ENCODE measurements around the gene ZNF341. TPM values are rescaled to one million over a fixed set of nuclear protein-coding genes. Genes with fewer than 3 reads are reported as not detected.

The ZNF341 gene
- total and polyA plus RNA-seq, 3 experiments from 2014 or later: 2.6 to 5.0 (median 4.5) TPM

- ChIA-PET POLR2A (no interaction called here), CTCF (no interaction called here)
- Mint-ChIP-seq H3K27me3 (peaks cover 0 to 1% of the 10 kb centered on the region in 2 donors), H3K36me3 (peaks cover 0 to 28% (median 0%) of the 10 kb centered on the region in 3 donors), H3K4me1 (peaks cover 0 to 3% (median 0%) of the 10 kb centered on the region in 3 donors), H3K9me3 (no peaks in the 10 kb centered on the region), H3K4me3 (no peak overlapping the region), H3K27ac (peak overlapping the region in 1 of 8 donors; percentile 36)
- DNase-seq: no peak
- Histone ChIP-seq H3K27ac (ENCODE audit: low read depth, low read length) (no peak overlapping the region), H3K27me3 (ENCODE audit: insufficient read depth, low read length, poor library complexity, severe bottlenecking) (no peaks in the 10 kb centered on the region), H3K4me3 (ENCODE audit: low read length) (no peak overlapping the region), H3K4me1 (ENCODE audit: insufficient read depth, low read length) (no peaks in the 10 kb centered on the region), H3K36me3 (ENCODE audit: insufficient read depth, low read length) (no peaks in the 10 kb centered on the region), H3K9me3 (ENCODE audit: low read length) (no peaks in the 10 kb centered on the region)
Observed at GRCh38 chr20:33704197-33704924, 27.4 kb upstream of the ZNF341 start.

- Mint-ChIP-seq H3K27me3 (no peaks in the 10 kb centered on the region), H3K9me3 (no peaks in the 10 kb centered on the region), H3K27ac (peak overlapping the region in 1 of 8 donors; percentile 42), H3K4me1 (peaks cover 0 to 16% (median 0%) of the 10 kb centered on the region in 3 donors), H3K36me3 (peaks cover 8 to 47% (median 9%) of the 10 kb centered on the region in 3 donors), H3K4me3 (no peak overlapping the region)
- POLR2A ChIA-PET: no interaction called here
- Histone ChIP-seq H3K27me3 (ENCODE audit: insufficient read depth, low read length, poor library complexity, severe bottlenecking) (no peaks in the 10 kb centered on the region), H3K4me1 (ENCODE audit: insufficient read depth, low read length) (no peaks in the 10 kb centered on the region), H3K4me3 (ENCODE audit: low read length) (no peak overlapping the region), H3K27ac (ENCODE audit: low read depth, low read length) (no peak overlapping the region), H3K9me3 (ENCODE audit: low read length) (no peaks in the 10 kb centered on the region), H3K36me3 (ENCODE audit: insufficient read depth, low read length) (peaks cover 12% of the 10 kb centered on the region)
- no peak for DNase-seq
- CTCF ChIA-PET: no interaction called here
Observed at GRCh38 chr20:33707668-33708067, 24.1 kb upstream of the ZNF341 start.

GRCh38 chr20:33709398-33709797 is 22.4 kb upstream of the ZNF341 start:
- Histone ChIP-seq H3K9me3 (ENCODE audit: low read length) (no peaks in the 10 kb centered on the region), H3K27ac (ENCODE audit: low read depth, low read length) (no peak overlapping the region), H3K4me1 (ENCODE audit: insufficient read depth, low read length) (no peaks in the 10 kb centered on the region), H3K4me3 (ENCODE audit: low read length) (no peak overlapping the region), H3K27me3 (ENCODE audit: insufficient read depth, low read length, poor library complexity, severe bottlenecking) (no peaks in the 10 kb centered on the region), H3K36me3 (ENCODE audit: insufficient read depth, low read length) (peaks cover 17% of the 10 kb centered on the region)
- DNase-seq: no peak
- H3K36me3 Mint-ChIP-seq: peaks cover 12 to 60% (median 18%) of the 10 kb centered on the region in 3 donors
- H3K27ac Mint-ChIP-seq: no peak overlapping the region
- CTCF ChIA-PET: no interaction called here
- no peak overlapping the region for H3K4me3 Mint-ChIP-seq
- peaks cover 6 to 16% (median 9%) of the 10 kb centered on the region in 3 donors for H3K4me1 Mint-ChIP-seq
- no peaks in the 10 kb centered on the region for H3K9me3 Mint-ChIP-seq
- POLR2A ChIA-PET: interaction anchor here (1.2 kb wide), 1 partner anchor 19 kb away, joined by 5 read pairs; no protein-coding TSS in a partner anchor
- no peaks in the 10 kb centered on the region for H3K27me3 Mint-ChIP-seq

GRCh38 chr20:33709905-33710541 is 21.8 kb upstream of the ZNF341 start:
- CTCF ChIA-PET: no interaction called here
- H3K36me3 Mint-ChIP-seq: peaks cover 12 to 62% (median 18%) of the 10 kb centered on the region in 3 donors
- H3K4me1 Mint-ChIP-seq: peaks cover 6 to 16% (median 9%) of the 10 kb centered on the region in 3 donors
- no peaks in the 10 kb centered on the region for H3K4me1 ChIP-seq (ENCODE audit: insufficient read depth, low read length)
- no peaks in the 10 kb centered on the region for H3K9me3 ChIP-seq (ENCODE audit: low read length)
- no peak for DNase-seq
- no peak overlapping the region for H3K4me3 ChIP-seq (ENCODE audit: low read length)
- H3K36me3 ChIP-seq (ENCODE audit: insufficient read depth, low read length): peaks cover 17% of the 10 kb centered on the region
- POLR2A ChIA-PET: no interaction called here
- H3K27ac Mint-ChIP-seq: peak overlapping the region in 3 of 8 donors; percentile 54 to 76 (median 75)
- H3K9me3 Mint-ChIP-seq: no peaks in the 10 kb centered on the region
- H3K27me3 ChIP-seq (ENCODE audit: insufficient read depth, low read length, poor library complexity, severe bottlenecking): no peaks in the 10 kb centered on the region
- H3K27ac ChIP-seq (ENCODE audit: low read depth, low read length): no peak overlapping the region
- H3K27me3 Mint-ChIP-seq: no peaks in the 10 kb centered on the region
- no peak overlapping the region for H3K4me3 Mint-ChIP-seq

- no peak for DNase-seq
- H3K4me1 ChIP-seq (ENCODE audit: insufficient read depth, low read length): no peaks in the 10 kb centered on the region
- POLR2A ChIA-PET: no interaction called here
- CTCF ChIA-PET: no interaction called here
- H3K4me3 ChIP-seq (ENCODE audit: low read length): no peak overlapping the region
- H3K27me3 ChIP-seq (ENCODE audit: insufficient read depth, low read length, poor library complexity, severe bottlenecking): no peaks in the 10 kb centered on the region
- H3K27me3 Mint-ChIP-seq: no peaks in the 10 kb centered on the region
- no peak overlapping the region for H3K27ac ChIP-seq (ENCODE audit: low read depth, low read length)
- H3K36me3 Mint-ChIP-seq: peaks cover 12 to 64% (median 18%) of the 10 kb centered on the region in 3 donors
- no peak overlapping the region for H3K4me3 Mint-ChIP-seq
- H3K27ac Mint-ChIP-seq: peak overlapping the region in 2 of 8 donors; percentile 66 to 84
- peaks cover 17% of the 10 kb centered on the region for H3K36me3 ChIP-seq (ENCODE audit: insufficient read depth, low read length)
- no peaks in the 10 kb centered on the region for H3K9me3 Mint-ChIP-seq
- H3K9me3 ChIP-seq (ENCODE audit: low read length): no peaks in the 10 kb centered on the region
- H3K4me1 Mint-ChIP-seq: peaks cover 6 to 16% (median 9%) of the 10 kb centered on the region in 3 donors
Observed at GRCh38 chr20:33710681-33711445, 20.9 kb upstream of the ZNF341 start.

GRCh38 chr20:33711446-33711738 is 20.4 kb upstream of the ZNF341 start:
- Mint-ChIP-seq H3K36me3 (peaks cover 12 to 67% (median 18%) of the 10 kb centered on the region in 3 donors), H3K27me3 (no peaks in the 10 kb centered on the region), H3K4me1 (peaks cover 10 to 20% (median 15%) of the 10 kb centered on the region in 3 donors), H3K9me3 (no peaks in the 10 kb centered on the region), H3K27ac (peak overlapping the region in 2 of 8 donors; percentile 84 to 89), H3K4me3 (no peak overlapping the region)
- no peak for DNase-seq
- Histone ChIP-seq H3K36me3 (ENCODE audit: insufficient read depth, low read length) (peaks cover 17% of the 10 kb centered on the region), H3K27ac (ENCODE audit: low read depth, low read length) (no peak overlapping the region), H3K4me1 (ENCODE audit: insufficient read depth, low read length) (no peaks in the 10 kb centered on the region), H3K9me3 (ENCODE audit: low read length) (no peaks in the 10 kb centered on the region), H3K4me3 (ENCODE audit: low read length) (no peak overlapping the region), H3K27me3 (ENCODE audit: insufficient read depth, low read length, poor library complexity, severe bottlenecking) (no peaks in the 10 kb centered on the region)
- CTCF ChIA-PET: no interaction called here
- POLR2A ChIA-PET: no interaction called here

GRCh38 chr20:33713865-33714367 is 17.9 kb upstream of the ZNF341 start:
- Histone ChIP-seq H3K4me1 (ENCODE audit: insufficient read depth, low read length) (peaks cover 5% of the 10 kb centered on the region), H3K4me3 (ENCODE audit: low read length) (no peak overlapping the region), H3K36me3 (ENCODE audit: insufficient read depth, low read length) (peaks cover 17% of the 10 kb centered on the region), H3K27me3 (ENCODE audit: insufficient read depth, low read length, poor library complexity, severe bottlenecking) (no peaks in the 10 kb centered on the region), H3K9me3 (ENCODE audit: low read length) (no peaks in the 10 kb centered on the region), H3K27ac (ENCODE audit: low read depth, low read length) (no peak overlapping the region)
- Mint-ChIP-seq H3K27ac (no peak overlapping the region), H3K4me1 (peaks cover 20 to 34% (median 26%) of the 10 kb centered on the region in 3 donors), H3K9me3 (no peaks in the 10 kb centered on the region), H3K4me3 (no peak overlapping the region), H3K27me3 (no peaks in the 10 kb centered on the region), H3K36me3 (peaks cover 12 to 59% (median 18%) of the 10 kb centered on the region in 3 donors)
- no peak for DNase-seq
- POLR2A ChIA-PET: interaction anchor here (0.7 kb wide), 1 partner anchor 18 kb away, joined by 3 read pairs; the partner anchor contains the start of gene ZNF341
- CTCF ChIA-PET: no interaction called here

- no peak for DNase-seq
- H3K27ac Mint-ChIP-seq: peak overlapping the region in 1 of 8 donors; percentile 29
- ChIA-PET CTCF (no interaction called here), POLR2A (no interaction called here)
- peaks cover 35 to 44% (median 38%) of the 10 kb centered on the region in 3 donors for H3K4me1 Mint-ChIP-seq
- no peaks in the 10 kb centered on the region for H3K9me3 Mint-ChIP-seq
- peak overlapping the region in 1 of 7 donors; percentile 63 for H3K4me3 Mint-ChIP-seq
- Histone ChIP-seq H3K27me3 (ENCODE audit: insufficient read depth, low read length, poor library complexity, severe bottlenecking) (no peaks in the 10 kb centered on the region), H3K9me3 (ENCODE audit: low read length) (no peaks in the 10 kb centered on the region), H3K4me3 (ENCODE audit: low read length) (no peak overlapping the region), H3K4me1 (ENCODE audit: insufficient read depth, low read length) (peaks cover 20% of the 10 kb centered on the region), H3K36me3 (ENCODE audit: insufficient read depth, low read length) (peaks cover 10% of the 10 kb centered on the region), H3K27ac (ENCODE audit: low read depth, low read length) (no peak overlapping the region)
- H3K36me3 Mint-ChIP-seq: peaks cover 5 to 54% (median 14%) of the 10 kb centered on the region in 3 donors
- H3K27me3 Mint-ChIP-seq: peaks cover 0 to 2% of the 10 kb centered on the region in 2 donors
Observed at GRCh38 chr20:33716498-33716897, 15.3 kb upstream of the ZNF341 start.

All from CD8-positive, alpha-beta memory T cell (primary cell).